ENCODE data around the gene TTLL5.

The TTLL5 gene

DNA sequence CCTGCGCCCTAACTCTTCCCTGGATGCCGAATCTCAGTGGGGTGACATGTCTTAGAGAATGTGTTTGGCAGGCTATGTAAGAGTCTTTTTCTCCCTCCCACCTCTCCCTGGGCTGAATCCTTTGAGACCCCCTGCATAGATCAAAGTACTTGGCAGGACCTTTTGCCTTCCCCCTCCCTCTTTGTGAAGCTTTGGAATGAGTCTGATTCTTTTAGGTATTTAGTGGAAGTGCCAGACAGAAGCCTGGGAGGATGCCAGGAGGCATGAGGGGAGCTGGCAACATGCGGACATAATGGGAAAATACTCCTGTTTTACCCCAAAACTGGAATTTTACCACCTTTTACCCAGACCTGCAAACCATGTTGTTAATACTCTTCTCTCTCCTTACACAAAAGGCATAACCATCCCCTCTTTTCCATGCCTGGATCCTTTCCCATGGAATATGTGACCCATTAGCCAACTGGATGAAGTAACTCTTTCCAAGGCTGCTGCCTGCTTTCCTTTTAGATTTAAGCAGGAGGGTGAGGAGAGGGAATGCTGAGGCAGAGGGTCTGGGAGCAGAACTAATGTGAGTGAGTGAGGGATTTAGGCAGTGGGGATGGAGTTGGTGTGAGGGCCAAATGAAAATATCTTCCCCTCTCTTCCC lies 41.7 kb downstream of the TTLL5 start:
- no peak for DNase-seq (ENCODE audit: low read depth)

DNA sequence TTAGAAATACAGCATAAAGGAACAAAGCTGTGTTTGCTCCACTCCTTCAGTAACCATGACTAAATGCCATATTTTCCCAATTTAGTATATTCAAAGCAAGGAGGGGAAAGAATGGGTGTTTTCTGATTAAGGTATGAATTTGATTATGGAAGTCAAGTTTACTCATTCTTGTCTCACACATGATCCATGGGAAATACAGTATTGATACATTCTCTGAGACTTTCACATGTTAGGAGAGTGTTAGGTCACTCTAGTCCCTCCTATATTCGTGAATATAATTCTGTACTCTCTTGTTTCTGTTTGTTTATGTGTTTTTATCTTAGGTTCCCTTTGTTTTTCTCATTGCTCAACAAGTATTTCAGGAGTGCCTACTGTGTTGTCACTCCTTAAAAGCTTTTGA lies 42.4 kb downstream of the TTLL5 start:
- no peak for DNase-seq (ENCODE audit: low read depth)

DNA sequence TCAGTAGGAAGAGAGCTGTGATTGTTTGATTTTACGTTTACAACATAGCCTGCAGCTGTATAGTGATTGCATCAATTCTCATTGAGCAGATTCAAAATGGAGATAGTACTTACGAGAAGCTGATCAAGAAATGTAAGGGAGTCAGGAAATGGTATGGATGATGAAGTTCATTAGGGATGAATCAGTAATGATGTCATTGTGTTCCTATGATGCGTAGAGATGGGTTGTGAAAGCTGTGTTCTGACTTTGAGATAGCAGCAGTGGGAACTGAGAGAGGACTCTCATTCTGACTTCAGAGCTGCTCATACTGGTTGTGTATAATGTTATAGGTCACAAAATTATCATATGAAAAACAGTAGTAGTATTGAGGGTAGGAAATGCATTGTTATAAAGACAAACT lies 44.0 kb downstream of the TTLL5 start:
- no peak for DNase-seq (ENCODE audit: low read depth)

DNA sequence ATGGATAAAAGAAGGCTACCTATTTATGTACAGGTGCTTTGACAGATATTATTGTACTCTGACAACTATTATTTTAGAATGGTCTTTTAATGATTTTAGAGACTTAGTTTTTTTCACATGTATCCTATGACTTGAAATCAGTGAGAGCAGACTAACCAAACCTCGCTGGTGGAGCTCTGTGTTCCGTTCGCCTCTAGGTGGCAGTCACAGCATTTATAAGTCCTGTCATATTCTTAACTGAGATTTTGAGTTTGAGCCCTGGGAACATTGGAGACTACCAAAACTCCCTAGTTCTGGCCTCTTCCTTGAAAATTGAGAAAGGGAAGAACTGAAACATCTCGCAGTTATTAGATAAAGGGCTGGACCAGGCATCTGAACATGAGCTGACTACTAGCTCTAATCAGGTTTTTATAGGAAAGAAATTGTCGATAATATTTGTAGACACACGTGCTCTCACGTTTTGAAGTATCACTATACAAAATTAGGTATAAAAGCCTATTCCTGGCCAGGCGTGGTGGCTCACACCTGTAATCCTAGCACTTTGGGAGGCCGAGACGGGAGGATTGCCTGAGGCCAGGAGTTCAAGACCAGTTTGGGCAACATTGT lies 48.3 kb downstream of the TTLL5 start:
- peak; percentile 72 for DNase-seq (ENCODE audit: low read depth)

DNA sequence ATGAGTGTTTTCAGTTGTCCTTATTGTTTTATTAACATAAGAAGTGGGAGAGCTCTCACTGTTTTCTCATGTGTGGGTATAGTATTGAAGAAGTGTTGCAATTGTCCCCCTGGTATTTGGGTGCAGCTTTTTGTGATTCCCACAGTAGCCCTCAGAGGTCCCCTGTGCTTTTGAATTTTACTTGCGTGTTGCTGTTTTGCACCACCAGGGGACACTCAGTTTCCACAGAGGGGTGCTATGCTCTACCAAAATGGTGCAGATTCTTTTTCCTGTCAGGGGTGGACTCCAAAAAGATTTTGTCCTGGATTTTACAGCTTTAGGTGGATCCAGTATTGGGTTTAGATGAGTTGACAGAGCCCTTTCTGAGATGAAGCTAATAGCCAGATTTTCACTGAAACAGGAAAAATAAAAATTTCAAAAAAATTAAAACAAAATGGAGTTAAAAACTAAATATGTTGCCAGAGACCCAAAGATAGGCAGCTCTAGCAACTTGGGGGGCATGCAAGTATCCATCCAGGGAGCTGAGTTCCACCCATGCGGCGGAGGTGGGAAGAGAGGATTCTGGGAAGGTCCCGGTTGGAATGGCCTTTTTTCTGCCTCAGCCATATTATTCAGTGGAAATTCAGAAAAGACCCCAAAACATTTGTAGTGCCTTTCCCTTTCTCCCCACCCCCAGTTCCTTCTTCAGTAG lies 50.2 kb downstream of the TTLL5 start:
- DNase-seq (ENCODE audit: low read depth) = peak; percentile 45

DNA sequence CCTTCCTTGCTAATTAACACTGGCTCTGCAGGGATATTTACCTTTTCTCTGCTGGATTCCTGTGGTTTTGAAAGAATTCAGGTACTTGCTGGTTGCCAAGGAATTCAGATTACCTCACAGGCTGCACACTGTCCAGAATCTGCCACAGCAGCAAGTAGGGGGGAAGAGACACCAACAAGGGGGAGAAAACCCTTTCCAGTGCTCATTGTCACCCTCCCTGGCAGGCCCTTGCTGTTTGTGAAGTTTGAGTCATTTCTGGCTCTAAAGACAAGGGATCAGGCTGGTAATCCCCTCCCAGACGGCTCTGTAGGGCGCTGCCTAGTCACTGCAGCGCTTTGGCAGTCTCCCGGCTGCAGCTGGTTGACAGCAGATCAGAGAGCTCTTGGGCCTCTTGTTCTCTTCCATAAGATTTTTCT lies 50.8 kb downstream of the TTLL5 start:
- DNase-seq (ENCODE audit: low read depth) = peak; percentile 67

- DNase-seq (ENCODE audit: low read depth) = no peak
These were observed 53.9 kb downstream of the TTLL5 start for GRCh38 chr14:75714991-75715390.

DNA sequence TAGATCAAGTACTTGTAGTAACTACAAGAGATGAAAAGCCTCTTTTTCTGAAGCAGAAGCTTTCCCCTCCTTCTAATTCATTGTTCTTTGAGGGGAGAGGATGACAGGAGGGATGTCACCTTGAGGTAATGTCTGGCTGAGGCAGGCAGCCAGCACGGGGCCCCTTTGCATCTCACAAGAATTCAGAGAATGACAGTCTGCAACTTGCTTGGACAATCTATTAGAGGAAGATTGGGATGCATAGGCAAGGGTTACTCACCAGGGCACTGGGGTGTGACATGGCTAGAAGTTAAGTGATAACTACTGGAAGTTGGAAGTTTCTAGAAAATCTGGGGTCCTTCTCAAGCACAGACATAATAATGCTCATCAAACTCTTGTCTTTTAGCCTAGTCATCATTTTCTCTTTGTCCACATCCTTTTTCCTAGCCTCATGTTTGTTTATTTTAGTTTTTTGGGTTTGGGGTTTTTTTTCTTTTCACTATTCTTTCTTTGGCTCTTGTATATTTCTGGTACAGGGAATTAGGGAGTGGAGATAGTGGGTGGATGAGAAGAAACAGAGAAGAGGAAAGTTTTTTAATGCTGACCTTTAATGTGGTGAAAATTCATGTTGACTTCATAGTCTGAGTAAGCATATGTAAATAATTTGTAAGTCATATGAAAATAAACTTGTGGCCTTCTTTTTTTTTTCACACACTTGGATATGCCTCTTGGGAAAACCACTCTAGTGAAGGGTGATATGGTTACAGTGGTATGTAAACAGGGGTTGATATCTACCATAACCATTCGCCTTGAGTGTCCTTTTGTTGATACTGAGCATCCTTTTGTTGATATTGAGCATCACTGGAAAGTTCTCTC lies 55.1 kb downstream of the TTLL5 start:
- DNase-seq (ENCODE audit: low read depth) = no peak

DNA sequence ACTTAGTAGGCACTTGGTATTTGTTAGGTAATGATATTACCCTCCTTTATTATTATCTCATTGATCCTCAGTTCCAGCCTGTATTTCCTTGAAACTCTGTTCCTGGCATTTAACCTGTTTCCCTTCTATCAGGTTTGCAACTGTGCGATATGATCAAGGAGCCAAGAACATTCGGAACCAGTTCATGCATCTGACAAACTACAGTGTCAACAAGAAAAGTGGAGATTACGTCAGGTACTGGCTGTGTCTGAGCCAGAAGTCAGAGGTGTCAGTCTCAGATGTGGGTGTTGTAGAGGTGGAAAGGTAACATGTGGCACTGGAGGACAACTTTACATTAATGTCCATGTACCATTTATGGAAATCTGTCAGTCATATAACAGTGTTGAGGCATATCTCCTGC lies 56.7 kb downstream of the TTLL5 start:
- no peak for DNase-seq (ENCODE audit: low read depth)

GRCh38 chr14:75718199-75718598 lies 57.2 kb downstream of the TTLL5 start:
- DNase-seq (ENCODE audit: low read depth) = no peak

- DNase-seq (ENCODE audit: low read depth) = no peak
These were observed 59.1 kb downstream of the TTLL5 start for GRCh38 chr14:75720116-75720515.

DNA sequence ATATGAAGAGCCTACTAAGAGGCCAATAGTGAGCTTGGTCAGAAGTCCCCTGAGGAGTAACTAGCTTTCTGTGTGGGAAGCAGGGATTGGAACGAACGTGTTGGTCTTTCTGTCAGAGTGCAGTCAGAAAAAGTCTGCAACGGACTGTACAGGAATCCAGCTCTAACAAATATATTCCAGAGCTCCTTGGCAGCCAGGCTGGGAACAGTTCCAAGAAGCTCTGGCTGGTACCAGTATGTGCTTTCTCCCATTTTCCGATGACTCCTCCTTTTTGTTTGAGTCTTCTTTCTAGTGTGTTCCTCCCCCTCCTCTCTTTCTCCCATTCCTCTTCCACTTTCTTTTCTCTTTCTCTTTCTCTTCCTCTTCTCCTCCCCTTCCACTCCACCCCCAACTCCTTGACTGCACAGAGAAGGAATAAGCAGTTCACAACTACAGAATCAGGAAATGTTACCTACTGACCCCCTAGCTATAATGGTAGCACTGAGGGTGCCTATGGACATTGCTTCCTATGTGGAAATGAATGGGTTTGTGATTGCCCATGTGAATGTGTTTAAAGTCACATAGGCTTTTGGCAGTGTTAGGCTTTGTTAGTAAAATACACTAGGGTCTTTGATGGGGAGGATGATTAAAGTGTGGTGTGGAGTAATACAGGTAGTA lies 59.9 kb downstream of the TTLL5 start:
- DNase-seq (ENCODE audit: low read depth) = peak; percentile 74

DNA sequence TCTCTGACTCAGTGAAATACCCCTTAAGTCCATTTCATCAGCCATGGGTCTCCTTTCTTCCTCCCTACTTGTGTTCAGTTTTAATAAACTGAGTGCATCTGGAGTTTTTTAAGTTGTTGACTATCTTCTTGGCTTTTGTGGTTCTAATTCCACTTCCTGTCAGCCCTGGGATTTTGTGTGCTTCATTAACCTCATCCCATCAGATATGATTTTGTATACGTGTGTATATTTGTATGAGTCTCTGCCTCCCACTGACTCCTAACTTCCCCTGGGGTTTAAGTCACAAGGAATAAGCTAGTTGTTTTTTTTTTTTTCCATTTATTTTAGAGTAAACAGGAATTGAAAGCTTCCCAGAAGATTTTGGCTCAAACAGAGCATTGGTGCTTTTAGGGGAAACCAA lies 62.7 kb downstream of the TTLL5 start:
- no peak for DNase-seq (ENCODE audit: low read depth)

DNA sequence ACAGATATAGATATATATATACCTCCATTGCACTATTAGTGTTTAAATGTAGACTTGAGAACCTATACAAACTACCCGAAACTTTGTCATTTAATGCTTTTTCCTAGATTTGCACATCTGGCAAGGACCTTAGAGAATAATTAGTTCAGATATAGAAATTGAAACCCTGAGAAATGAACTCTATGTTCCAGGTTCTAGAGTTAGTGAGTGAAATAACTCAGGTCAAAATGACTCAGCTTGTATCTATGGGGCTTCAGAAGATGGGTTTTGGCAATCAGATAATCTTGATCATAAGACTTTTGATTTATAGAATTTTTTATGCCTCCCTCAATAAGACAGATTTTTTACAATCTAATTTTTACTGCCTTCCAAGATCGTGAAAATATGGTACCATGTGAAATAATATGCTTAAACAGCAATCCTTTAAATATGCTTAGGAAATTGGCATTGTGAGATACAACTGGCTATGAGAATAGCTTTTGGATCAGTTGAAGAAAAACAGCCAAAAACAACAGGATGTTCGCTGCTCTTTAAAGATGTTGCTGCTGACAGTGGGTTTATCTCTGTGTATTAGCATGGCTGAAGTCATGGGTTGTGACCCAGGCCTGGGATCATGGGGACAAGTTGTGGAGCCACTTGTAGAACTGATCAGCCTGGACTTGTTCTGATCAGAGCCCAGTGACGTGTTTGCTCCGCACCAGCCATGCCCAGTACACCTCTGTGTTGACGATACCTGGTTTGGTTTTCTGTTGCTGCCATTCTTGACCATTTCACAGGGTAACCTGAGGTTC lies 63.6 kb downstream of the TTLL5 start:
- DNase-seq (ENCODE audit: low read depth) = no peak

DNA sequence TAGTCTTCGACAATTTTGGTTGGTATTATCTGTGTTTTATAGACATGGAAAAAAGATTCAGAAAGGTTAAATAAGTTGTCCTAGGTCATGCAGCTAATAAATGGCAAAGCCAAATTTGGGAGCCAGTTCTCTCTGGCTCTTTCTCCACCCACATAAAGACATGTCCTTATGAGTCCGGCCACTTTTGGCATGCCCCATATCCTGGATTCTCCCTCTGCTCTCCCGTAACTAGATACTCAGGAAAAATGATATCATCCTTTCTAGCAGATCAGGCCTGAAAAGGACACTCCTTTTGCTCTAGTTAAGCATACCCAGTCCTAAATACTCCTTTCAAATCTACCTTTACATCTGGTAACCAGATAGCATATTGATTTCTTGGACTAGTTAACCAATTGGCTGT lies 64.4 kb downstream of the TTLL5 start:
- DNase-seq (ENCODE audit: low read depth) = peak; percentile 40

GRCh38 chr14:75726321-75726720 lies 65.3 kb downstream of the TTLL5 start:
- DNase-seq (ENCODE audit: low read depth) = no peak

DNA sequence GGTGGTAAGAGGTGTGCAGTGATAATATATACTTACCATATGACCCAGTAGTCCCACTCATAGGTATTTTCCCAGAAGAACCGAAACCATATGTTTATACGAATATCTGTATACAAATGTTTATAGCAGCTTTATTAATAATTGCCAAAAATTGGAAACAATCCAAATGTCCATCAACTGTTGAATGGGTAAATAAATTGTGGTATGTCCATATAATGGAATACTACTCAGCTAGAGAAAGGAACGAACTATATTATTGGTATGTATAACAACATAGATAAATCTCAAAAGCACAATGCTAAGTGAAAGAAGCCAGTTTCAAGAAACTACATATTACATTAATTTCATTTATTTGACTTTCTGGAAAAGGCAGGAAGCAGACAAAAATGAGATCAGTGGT lies 66.1 kb downstream of the TTLL5 start:
- no peak for DNase-seq (ENCODE audit: low read depth)

- DNase-seq (ENCODE audit: low read depth) = no peak
These were observed 71.8 kb downstream of the TTLL5 start for GRCh38 chr14:75732888-75733287.

DNA sequence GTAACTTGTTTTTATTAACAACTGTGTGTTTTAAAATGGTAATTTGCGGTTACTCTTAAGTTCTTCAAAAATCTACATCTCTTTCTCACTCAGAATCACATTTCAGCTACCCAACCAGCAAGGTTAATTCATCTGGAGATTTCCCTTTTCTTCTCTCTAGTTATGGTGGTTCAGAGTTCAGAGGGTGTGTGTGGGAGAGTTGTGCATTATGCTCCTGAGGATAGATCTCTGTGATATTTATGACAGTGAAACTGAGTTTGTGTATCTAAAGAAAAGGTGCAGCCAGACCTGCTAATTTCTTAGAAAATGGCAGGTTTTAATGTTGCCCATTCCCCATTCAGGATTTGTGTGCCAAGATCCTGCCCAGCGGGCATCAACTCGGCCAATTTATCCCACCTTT lies 73.8 kb downstream of the TTLL5 start:
- DNase-seq (ENCODE audit: low read depth) = no peak

- no peak for DNase-seq (ENCODE audit: low read depth)
These were observed 75.9 kb downstream of the TTLL5 start for GRCh38 chr14:75736845-75737485.

GRCh38 chr14:75738192-75738591 lies 77.1 kb downstream of the TTLL5 start:
- no peak for DNase-seq (ENCODE audit: low read depth)

Measured in stromal cell of bone marrow (primary cell).